Neural progenitor cell (in vitro differentiated cells): Measurements from ENCODE around the gene CLDN7.

ENCODE experiments used
- CTCF ChIP-seq: fragments of 200-600 bp; sonication (generic); IDR thresholded peaks from 2 replicates; pipeline ENCODE4 v1.5.1; 2017; ENCODE audit warnings: antibody characterized with exemption, mild to moderate bottlenecking
- EZH2 ChIP-seq: fragments of 200-600 bp; sonication (generic); IDR thresholded peaks from 2 replicates; pipeline ENCODE4 v1.6.1; 2017; ENCODE audit warnings: antibody characterized with exemption, mild to moderate bottlenecking, moderate library complexity
- EZH2phosphoT487 ChIP-seq: fragments of 200-600 bp; sonication (generic); IDR thresholded peaks from 2 replicates; pipeline ENCODE4 v1.6.1; 2017; ENCODE audit warnings: antibody characterized with exemption

DNA sequence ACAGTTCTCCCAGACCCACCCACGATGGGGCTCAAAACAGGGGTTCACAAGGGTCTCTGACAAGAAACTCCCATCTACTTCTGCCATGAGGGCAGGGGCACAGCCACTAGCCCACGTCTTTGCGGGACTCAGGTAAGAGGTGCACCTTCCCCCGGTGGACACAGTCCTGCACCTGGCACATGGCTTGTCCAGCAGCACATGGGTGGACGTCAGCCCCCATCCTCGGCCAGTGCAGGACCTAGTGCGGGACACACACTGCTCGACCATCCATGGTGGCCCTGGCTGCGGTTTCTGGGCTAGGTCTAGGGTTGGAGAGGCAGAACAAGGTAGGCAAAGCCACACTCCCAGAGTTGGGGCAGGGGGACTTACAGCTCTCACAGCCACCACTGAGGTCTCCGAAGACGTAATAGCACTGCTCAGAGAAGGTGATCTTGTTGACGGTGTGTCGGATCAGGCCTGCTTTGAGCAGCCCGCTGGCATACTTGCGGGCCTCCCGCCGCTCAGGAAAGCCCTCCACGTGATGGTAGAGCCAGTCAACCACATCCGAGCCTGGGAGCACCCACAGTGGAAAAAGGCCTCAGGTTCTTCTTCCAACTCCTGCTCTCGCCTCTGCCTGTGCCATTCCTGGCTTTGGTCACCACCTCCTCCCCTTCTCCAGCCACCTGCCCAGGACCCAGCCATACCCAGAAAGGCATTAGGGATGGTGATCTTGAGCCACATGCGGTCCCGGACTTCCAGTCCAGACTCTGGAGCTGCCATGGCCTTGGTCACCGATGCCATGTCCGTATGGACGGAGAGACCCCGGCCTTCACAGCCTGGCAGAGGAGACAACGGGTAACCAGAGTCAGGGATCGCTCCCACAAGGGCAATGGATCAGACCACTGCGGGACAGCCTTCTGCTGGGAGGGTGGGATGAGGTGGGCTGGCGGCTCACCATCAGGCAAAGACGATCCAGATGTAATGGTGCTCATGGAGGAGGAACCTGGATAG, 35.3 kb downstream of the CLDN7 start:
- no peak for TF ChIP-seq CTCF
- no peak for TF ChIP-seq EZH2phosphoT487
- no peak for TF ChIP-seq EZH2
